D721Med (cell line): ENCODE data around the gene NRP2.

Experiments
- DNase-seq: peaks from one replicate; pipeline ENCODE4 v3.0.0; 2011; ENCODE audit warnings: low spot score; ENCODE audit not compliant: insufficient read length
- FAIRE-seq: peaks from 2 replicates; lab custom pipeline; 2011; peaks lifted over from hg19 to GRCh38; lab: Jason Lieb, UNC
- CTCF ChIP-seq: IDR thresholded peaks from 2 replicates; pipeline ENCODE4 v1.5.1; 2012; ENCODE audit warnings: mild to moderate bottlenecking, control low read depth; ENCODE audit not compliant: insufficient read depth; ENCODE audit errors: missing control alignments

Gene NRP2

GRCh38 chr2:205762881-205763280, 80.6 kb downstream of the NRP2 start:
- FAIRE-seq, result no peak
- TF ChIP-seq CTCF, result no peak
- DNase-seq, result no peak

GRCh38 chr2:205763708-205764211, 81.5 kb downstream of the NRP2 start:
- no peak for TF ChIP-seq CTCF
- DNase-seq (no peak), FAIRE-seq (no peak)

- DNase-seq, result no peak
Observed at GRCh38 chr2:205764270-205764746, 82.0 kb downstream of the NRP2 start.

GRCh38 chr2:205765151-205765550, 82.8 kb downstream of the NRP2 start:
- FAIRE-seq (no peak), DNase-seq (no peak)
- TF ChIP-seq CTCF, result no peak

More at GRCh38 chr2:205764270-205764746, 82.0 kb downstream of the NRP2 start:
- no peak for FAIRE-seq
- TF ChIP-seq CTCF, result no peak

- DNase-seq, result no peak
- FAIRE-seq, result no peak
- TF ChIP-seq CTCF, result peak; percentile 96
Observed at GRCh38 chr2:205766779-205767359, 84.6 kb downstream of the NRP2 start.

GRCh38 chr2:205767617-205768016, 85.3 kb downstream of the NRP2 start:
- no peak for FAIRE-seq
- no peak for DNase-seq
- no peak for TF ChIP-seq CTCF

GRCh38 chr2:205768341-205768740, 86.0 kb downstream of the NRP2 start:
- FAIRE-seq, result no peak
- DNase-seq, result no peak
- TF ChIP-seq CTCF, result no peak
